Tibial nerve (tissue), 3 donors: ENCODE measurements around the gene LLGL2.

Source experiments
- POLR2A ChIP-seq, 2 donors: fragments of 450-650 bp; IDR thresholded peaks; one replicate each; pipeline ENCODE4 v1.6.1; 2017; ENCODE audit warnings: antibody characterized with exemption in 2 of 2, mild to moderate bottlenecking in 2 of 2, moderate library complexity in 2 of 2
- TF ChIP-seq, protein P1 (sequence below), 5 experiments: fragments of 200-600 bp in 3 of 5; fragments of 450-650 bp in 2 of 5; sonication (generic) in 3 of 5; IDR thresholded peaks; one replicate each; pipeline ENCODE4 v1.5.1; 2016 to 2019; ENCODE audit warnings: antibody characterized with exemption in 5 of 5, mild to moderate bottlenecking in 3 of 5, moderate library complexity in 2 of 5

DNA sequence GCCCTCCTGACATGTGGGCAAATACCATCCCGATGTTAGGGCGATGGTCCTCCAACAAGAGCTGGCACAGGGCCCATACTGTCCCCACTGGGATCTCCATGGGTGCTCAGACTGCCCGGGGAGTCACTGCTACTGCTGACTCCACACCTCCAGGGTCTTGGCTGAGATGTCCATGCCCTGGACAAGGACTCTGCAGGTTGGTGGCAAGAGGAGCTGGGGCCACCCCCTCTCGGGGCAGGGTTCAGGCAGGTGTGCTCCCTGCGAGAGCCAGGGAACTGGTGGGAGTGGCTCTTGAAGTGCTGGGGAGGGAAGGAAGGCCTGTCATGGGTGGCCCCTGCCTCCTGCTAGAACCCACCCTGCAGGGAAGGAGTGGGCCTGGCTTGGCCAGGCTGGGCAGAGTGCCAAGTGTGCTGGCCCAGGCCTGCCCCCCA lies 16.6 kb upstream of the LLGL2 start:
- TF ChIP-seq, protein P1, sequence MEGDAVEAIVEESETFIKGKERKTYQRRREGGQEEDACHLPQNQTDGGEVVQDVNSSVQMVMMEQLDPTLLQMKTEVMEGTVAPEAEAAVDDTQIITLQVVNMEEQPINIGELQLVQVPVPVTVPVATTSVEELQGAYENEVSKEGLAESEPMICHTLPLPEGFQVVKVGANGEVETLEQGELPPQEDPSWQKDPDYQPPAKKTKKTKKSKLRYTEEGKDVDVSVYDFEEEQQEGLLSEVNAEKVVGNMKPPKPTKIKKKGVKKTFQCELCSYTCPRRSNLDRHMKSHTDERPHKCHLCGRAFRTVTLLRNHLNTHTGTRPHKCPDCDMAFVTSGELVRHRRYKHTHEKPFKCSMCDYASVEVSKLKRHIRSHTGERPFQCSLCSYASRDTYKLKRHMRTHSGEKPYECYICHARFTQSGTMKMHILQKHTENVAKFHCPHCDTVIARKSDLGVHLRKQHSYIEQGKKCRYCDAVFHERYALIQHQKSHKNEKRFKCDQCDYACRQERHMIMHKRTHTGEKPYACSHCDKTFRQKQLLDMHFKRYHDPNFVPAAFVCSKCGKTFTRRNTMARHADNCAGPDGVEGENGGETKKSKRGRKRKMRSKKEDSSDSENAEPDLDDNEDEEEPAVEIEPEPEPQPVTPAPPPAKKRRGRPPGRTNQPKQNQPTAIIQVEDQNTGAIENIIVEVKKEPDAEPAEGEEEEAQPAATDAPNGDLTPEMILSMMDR (IDR thresholded peaks at IDR 0.05): no peak
- TF ChIP-seq POLR2A (IDR thresholded peaks at IDR 0.05): no peak
